ENCODE data around the gene KRTAP10-10.
"Not testable (repeated sequence)": the region's sequence is repeated elsewhere in the genome, so short reads cannot be mapped to it uniquely, and the experiment has no call there.

KRTAP10-10 gene

GRCh38 chr21:44637018-44637850 lies at the start of gene KRTAP10-10:
Gene KRTAP10-10, plus strand, starts transcription at chr21:44637356. Its CDS starts 62 bp downstream, at chr21:44637418.
- no peak for DNase-seq
- Mint-ChIP-seq H3K36me3 (ENCODE audit: low read depth) (no peaks in the 10 kb centered on the region), H3K27me3 (no peaks in the 10 kb centered on the region), H3K9me3 (peaks cover 28% of the 10 kb centered on the region), H3K27ac (no peak within 1 kb of the TSS), H3K4me1 (no peaks in the 10 kb centered on the region), H3K4me3 (no peak within 1 kb of the TSS)
- ATAC-seq = no peak

DNA sequence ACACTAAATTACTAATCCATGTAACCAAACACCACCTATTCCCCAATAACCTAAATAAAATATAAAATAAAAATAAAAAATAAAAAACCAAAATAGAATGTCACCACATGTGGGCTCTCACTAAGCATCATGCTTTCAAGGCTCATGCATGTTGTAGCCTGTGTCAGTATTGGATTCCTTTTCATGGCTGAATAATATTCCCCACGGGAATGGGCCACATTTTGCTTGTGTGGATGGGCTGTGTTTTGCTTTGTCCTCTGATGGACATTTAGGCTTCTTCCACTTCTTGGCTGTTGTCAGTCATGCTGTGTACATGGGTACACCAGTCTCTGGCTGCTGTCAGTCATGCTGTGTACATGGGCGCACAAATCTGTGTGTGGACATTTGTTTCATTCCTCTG lies 48.1 kb upstream of the KRTAP10-10 start:
- DNase-seq = no peak
- no peaks in the 10 kb centered on the region for H3K4me1 Mint-ChIP-seq
- peaks cover 8% of the 10 kb centered on the region for H3K27me3 Mint-ChIP-seq
- no peak overlapping the region for H3K27ac Mint-ChIP-seq
- no peaks in the 10 kb centered on the region for H3K36me3 Mint-ChIP-seq (ENCODE audit: low read depth)
- H3K4me3 Mint-ChIP-seq = no peak overlapping the region
- no peak for ATAC-seq
- H3K9me3 Mint-ChIP-seq = no peaks in the 10 kb centered on the region

GRCh38 chr21:44589586-44590305 lies 47.4 kb upstream of the KRTAP10-10 start:
- ATAC-seq = no peak

DNA sequence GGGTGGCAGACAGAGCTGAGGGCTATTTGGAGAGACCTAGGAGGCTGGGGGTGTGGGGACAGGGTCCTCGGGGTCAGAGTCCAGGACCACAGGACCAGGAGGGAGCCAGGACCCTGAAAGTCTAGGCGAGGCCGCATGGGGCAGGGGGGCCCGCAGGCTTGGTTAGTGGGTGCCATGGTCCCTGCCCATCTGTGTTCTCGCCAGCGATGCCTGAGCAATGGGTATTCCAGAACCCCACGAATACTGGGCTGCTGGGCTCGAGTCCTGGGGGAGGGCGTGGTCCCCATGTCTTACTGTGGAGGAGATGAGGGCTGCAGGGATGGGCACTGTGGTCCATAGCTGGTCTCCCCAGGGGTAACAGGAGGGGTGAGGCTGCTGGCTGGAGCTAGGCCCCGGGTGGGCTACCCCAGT lies 46.8 kb upstream of the KRTAP10-10 start:
- Mint-ChIP-seq H3K27me3 (peaks cover 8% of the 10 kb centered on the region), H3K36me3 (ENCODE audit: low read depth) (no peaks in the 10 kb centered on the region), H3K9me3 (no peaks in the 10 kb centered on the region), H3K27ac (no peak overlapping the region), H3K4me3 (no peak overlapping the region), H3K4me1 (no peaks in the 10 kb centered on the region)
- ATAC-seq (no peak), DNase-seq (no peak)

More at GRCh38 chr21:44589586-44590305, 47.4 kb upstream of the KRTAP10-10 start:
- H3K36me3 Mint-ChIP-seq (ENCODE audit: low read depth) = no peaks in the 10 kb centered on the region
- peaks cover 8% of the 10 kb centered on the region for H3K27me3 Mint-ChIP-seq
- DNase-seq = no peak
- no peak overlapping the region for H3K27ac Mint-ChIP-seq
- no peaks in the 10 kb centered on the region for H3K9me3 Mint-ChIP-seq
- no peak overlapping the region for H3K4me3 Mint-ChIP-seq
- no peaks in the 10 kb centered on the region for H3K4me1 Mint-ChIP-seq

- not testable (repeated sequence) for H3K27ac Mint-ChIP-seq; ATAC-seq; H3K4me1 Mint-ChIP-seq; H3K27me3 Mint-ChIP-seq; H3K36me3 Mint-ChIP-seq (ENCODE audit: low read depth); H3K9me3 Mint-ChIP-seq; H3K4me3 Mint-ChIP-seq; DNase-seq
Observed at GRCh38 chr21:44590897-44591800, 46.0 kb upstream of the KRTAP10-10 start.

- not testable (repeated sequence) for H3K9me3 Mint-ChIP-seq; H3K27ac Mint-ChIP-seq; DNase-seq; H3K4me1 Mint-ChIP-seq; H3K27me3 Mint-ChIP-seq; H3K36me3 Mint-ChIP-seq (ENCODE audit: low read depth); ATAC-seq; H3K4me3 Mint-ChIP-seq
Observed at GRCh38 chr21:44591801-44592130, 45.4 kb upstream of the KRTAP10-10 start.

DNA sequence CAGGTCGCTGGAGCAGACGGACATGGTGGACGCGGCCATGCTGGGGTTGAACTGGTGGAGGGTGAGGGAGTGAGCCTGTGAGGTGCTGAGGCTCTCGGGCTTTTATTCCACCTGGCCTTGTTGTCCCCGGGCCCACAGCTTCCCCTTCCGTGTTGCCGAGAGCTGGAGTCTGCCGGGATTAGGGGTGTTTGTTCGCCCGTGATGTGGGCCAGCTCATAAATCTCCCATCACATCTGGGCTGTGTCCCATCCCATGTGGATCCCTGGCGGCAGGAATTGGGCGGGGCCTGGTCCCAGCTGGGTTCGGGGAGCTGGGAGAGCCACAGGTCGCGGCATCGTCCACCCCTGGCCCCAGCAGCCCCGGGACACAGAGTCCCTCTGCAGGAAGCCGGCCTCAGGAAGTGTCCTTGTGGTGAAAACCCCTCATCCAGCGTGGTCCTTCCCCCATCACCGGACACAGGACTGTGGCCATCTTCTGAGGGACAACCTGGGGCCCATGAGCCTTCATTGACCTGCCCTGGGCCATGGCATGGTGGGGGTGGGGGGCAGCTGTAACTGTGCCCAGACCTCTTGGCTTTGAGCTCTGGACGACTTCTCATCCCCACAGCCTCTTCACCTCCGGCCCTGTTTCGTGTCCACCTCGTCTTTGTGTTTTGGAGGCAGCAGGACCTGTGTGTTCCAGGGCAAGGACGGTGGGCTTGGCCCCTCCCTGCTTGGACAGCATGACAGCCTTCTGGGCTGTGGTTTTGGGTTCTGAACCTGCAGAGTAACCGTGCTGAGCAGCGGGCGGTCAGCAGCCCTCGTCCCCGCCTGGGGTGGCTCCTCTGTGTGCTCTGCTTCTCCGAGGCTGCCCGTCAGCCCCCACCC lies 44.5 kb upstream of the KRTAP10-10 start, which contains the start of gene KRTAP10-6:
KRTAP10-6 (minus strand) TSS at position 60 of the 866 bp plus-strand sequence; CDS start at position 39, 21 bp downstream.
- no peak within 1 kb of the TSS for H3K27ac Mint-ChIP-seq

DNA sequence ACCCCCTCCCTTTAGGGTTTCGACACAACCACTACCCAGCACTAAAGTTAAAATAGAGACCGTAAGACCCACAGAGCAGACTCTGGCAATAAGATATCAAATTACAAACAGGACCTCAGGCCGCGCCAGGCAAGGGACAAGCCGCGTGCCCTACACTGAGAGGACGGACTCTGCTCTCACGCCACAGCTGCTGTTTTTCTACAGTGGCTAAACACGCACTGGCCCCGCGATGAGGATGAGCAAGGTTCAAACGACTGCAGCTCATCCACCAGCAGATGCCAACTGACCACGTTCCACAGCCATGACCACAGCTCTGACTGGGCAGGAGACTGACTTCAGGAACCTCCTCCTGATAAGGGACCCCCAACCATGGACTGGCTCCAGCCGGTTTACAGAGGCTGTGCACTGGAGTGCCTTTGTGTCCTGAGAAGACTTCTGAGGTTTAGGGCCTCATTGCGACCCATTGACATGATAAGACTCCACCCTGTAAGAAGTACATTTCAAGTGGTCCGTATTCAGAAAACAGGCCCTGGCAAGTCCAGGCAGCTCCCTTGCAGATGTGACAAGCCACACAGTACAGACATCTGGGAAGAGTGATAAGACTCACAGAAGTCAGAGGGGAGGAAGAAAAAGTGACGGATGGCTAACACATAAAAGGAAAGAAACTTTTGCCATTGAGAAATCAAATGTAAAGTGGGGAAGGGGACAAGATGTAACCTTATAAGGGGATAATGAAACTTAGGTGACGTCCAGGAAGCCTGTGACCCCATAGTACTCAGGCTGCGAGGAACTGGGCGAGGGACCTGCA lies 43.4 kb upstream of the KRTAP10-10 start:
- Mint-ChIP-seq H3K36me3 (ENCODE audit: low read depth) (no peaks in the 10 kb centered on the region), H3K4me3 (no peak overlapping the region), H3K9me3 (peaks cover 5% of the 10 kb centered on the region), H3K27ac (no peak overlapping the region), H3K4me1 (no peaks in the 10 kb centered on the region), H3K27me3 (no peaks in the 10 kb centered on the region)
- no peak for DNase-seq
- ATAC-seq = no peak

More for the DNA sequence above, 44.5 kb upstream of the KRTAP10-10 start, which contains the start of gene KRTAP10-6:
- ATAC-seq = no peak
- H3K36me3 Mint-ChIP-seq (ENCODE audit: low read depth) = no peaks in the 10 kb centered on the region
- no peaks in the 10 kb centered on the region for H3K27me3 Mint-ChIP-seq
- DNase-seq = no peak
- H3K9me3 Mint-ChIP-seq = no peaks in the 10 kb centered on the region
- no peaks in the 10 kb centered on the region for H3K4me1 Mint-ChIP-seq
- H3K4me3 Mint-ChIP-seq = no peak within 1 kb of the TSS

DNA sequence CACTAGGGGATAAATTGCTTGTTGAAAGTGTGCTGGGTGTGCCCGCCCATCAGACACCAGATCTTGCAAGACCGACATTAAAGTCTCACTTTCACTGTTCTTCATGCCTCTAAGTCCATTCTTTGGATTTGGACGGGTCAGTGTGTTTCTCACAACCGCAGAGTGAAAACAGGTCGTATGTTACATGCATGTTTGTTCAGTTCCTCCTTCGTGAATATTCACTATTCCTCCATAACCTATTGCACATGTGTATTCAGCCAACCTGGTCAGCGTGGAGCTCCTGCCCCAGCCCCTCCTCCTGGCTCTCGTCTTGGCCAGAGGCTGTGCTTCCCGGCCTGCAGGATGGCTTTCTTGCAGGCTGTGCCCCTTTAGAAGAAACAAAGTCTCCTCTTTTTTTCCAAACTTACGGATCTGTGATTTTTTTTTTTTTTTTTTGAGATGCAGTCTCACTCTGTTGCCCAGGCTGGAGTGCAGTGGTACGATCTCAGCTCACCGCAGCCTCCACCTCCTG lies 42.7 kb upstream of the KRTAP10-10 start:
- H3K4me1 Mint-ChIP-seq = no peaks in the 10 kb centered on the region
- no peaks in the 10 kb centered on the region for H3K36me3 Mint-ChIP-seq (ENCODE audit: low read depth)
- no peak for ATAC-seq
- no peak overlapping the region for H3K27ac Mint-ChIP-seq
- no peak for DNase-seq
- H3K27me3 Mint-ChIP-seq = no peaks in the 10 kb centered on the region
- peaks cover 6% of the 10 kb centered on the region for H3K9me3 Mint-ChIP-seq
- no peak overlapping the region for H3K4me3 Mint-ChIP-seq

DNA sequence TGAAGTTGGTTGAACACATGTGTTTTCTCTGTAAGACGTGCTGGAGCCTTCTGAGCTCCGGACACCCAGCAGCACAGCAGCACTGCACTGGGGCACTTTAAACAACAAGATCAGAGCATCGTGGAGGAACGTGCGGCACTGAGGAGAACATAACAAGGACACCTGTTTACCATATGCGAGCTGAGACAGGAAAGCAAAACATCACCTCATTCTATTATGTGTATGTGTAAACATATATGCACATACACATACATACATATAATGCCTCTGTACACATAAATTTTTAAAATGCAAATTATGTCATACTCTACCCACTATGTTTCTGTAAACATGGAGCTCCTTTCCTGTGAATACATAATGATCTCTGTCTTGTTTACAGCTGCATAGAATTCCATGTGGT lies 41.6 kb upstream of the KRTAP10-10 start:
- H3K36me3 Mint-ChIP-seq (ENCODE audit: low read depth) = no peaks in the 10 kb centered on the region
- no peaks in the 10 kb centered on the region for H3K4me1 Mint-ChIP-seq
- ATAC-seq = no peak
- DNase-seq = no peak
- no peak overlapping the region for H3K4me3 Mint-ChIP-seq
- no peak overlapping the region for H3K27ac Mint-ChIP-seq
- H3K9me3 Mint-ChIP-seq = peaks cover 6% of the 10 kb centered on the region
- H3K27me3 Mint-ChIP-seq = no peaks in the 10 kb centered on the region

- Mint-ChIP-seq H3K27ac (no peak overlapping the region), H3K36me3 (ENCODE audit: low read depth) (no peaks in the 10 kb centered on the region)
- no peak for DNase-seq
Observed at GRCh38 chr21:44596068-44596725, 41.0 kb upstream of the KRTAP10-10 start.

GRCh38 chr21:44598061-44598460 lies 39.1 kb upstream of the KRTAP10-10 start:
- no peak for ATAC-seq
- Mint-ChIP-seq H3K27me3 (no peaks in the 10 kb centered on the region), H3K27ac (no peak overlapping the region), H3K4me1 (no peaks in the 10 kb centered on the region), H3K9me3 (peaks cover 6% of the 10 kb centered on the region), H3K36me3 (ENCODE audit: low read depth) (no peaks in the 10 kb centered on the region), H3K4me3 (no peak overlapping the region)
- DNase-seq = no peak

More at GRCh38 chr21:44596068-44596725, 41.0 kb upstream of the KRTAP10-10 start:
- no peak for ATAC-seq
- H3K4me3 Mint-ChIP-seq = no peak overlapping the region
- no peaks in the 10 kb centered on the region for H3K4me1 Mint-ChIP-seq
- peaks cover 6% of the 10 kb centered on the region for H3K9me3 Mint-ChIP-seq
- no peaks in the 10 kb centered on the region for H3K27me3 Mint-ChIP-seq

Measured in activated naive CD8-positive, alpha-beta T cell treated with anti-CD3 and anti-CD28 coated beads, Interleukin-2, amount 50 U/mL, for 24 hours (primary cell).